ENCODE results near the gene MRRF. TPM values are rescaled to one million over a fixed set of nuclear protein-coding genes. Genes with fewer than 3 reads are reported as not detected.

MRRF gene
- total RNA-seq, 4 donors from 2014 or later, result 33.2 to 55.7 (median 47.2) TPM

- TF ChIP-seq POLR2A (IDR thresholded peaks at IDR 0.05) (no peak), CTCF (IDR thresholded peaks at IDR 0.05 in 4 of 5, conservative IDR thresholded peaks at IDR 0.05 in 1 of 5) (no peak)
- in situ Hi-C loops (cut with MboI; ENCODE audit: low sequenced_read_pairs in 4 of 4) (no loop called here), intact Hi-C loops (cut with DNase I; ENCODE audit: low total_unique reads) (no loop called here)
- ATAC-seq, result peak in 1 of 2 donors; percentile 23
- DNase-seq, result no peak
- Histone ChIP-seq H3K9me3 (no peaks in the 10 kb centered on the region), H3K27me3 (peaks cover 55 to 66% (median 56%) of the 10 kb centered on the region in 3 donors), H3K4me1 (peaks cover 0 to 19% of the 10 kb centered on the region in 2 donors), H3K4me3 (peak overlapping the region; percentile 40 to 57 (median 50)), H3K36me3 (no peaks in the 10 kb centered on the region), H3K27ac (no peak overlapping the region)
Observed at GRCh38 chr9:122228191-122228567, 36.5 kb upstream of the MRRF start.

GRCh38 chr9:122228568-122229484 lies 35.9 kb upstream of the MRRF start, which contains the start of gene LHX6:
Gene LHX6, minus strand, starts transcription at chr9:122228957. Its CDS starts 217 bp downstream, at chr9:122228740.
- Histone ChIP-seq H3K27me3 (peaks cover 55 to 66% (median 56%) of the 10 kb centered on the region in 3 donors), H3K4me3 (peak within 1 kb of the TSS; percentile 40 to 57 (median 50)), H3K9me3 (no peaks in the 10 kb centered on the region), H3K36me3 (no peaks in the 10 kb centered on the region), H3K27ac (no peak within 1 kb of the TSS), H3K4me1 (peaks cover 0 to 19% of the 10 kb centered on the region in 2 donors)
- intact Hi-C loops (cut with DNase I; ENCODE audit: low total_unique reads) (no loop called here), in situ Hi-C loops (cut with MboI; ENCODE audit: low sequenced_read_pairs in 4 of 4) (no loop called here)
- ATAC-seq (peak in 1 of 2 donors; percentile 18), DNase-seq (no peak)
- TF ChIP-seq CTCF (IDR thresholded peaks at IDR 0.05 in 4 of 5, conservative IDR thresholded peaks at IDR 0.05 in 1 of 5), result no peak
- TF ChIP-seq POLR2A (IDR thresholded peaks at IDR 0.05), result no peak

GRCh38 chr9:122229485-122229837 lies 35.2 kb upstream of the MRRF start:
- H3K27me3 ChIP-seq, result peaks cover 55 to 63% (median 56%) of the 10 kb centered on the region in 3 donors
- no peak overlapping the region for H3K4me3 ChIP-seq
- H3K27ac ChIP-seq, result no peak overlapping the region
- H3K36me3 ChIP-seq, result no peaks in the 10 kb centered on the region
- H3K4me1 ChIP-seq, result peaks cover 0 to 19% of the 10 kb centered on the region in 2 donors
- in situ Hi-C loops (cut with MboI; ENCODE audit: low sequenced_read_pairs in 4 of 4), result no loop called here
- ATAC-seq, result no peak
- intact Hi-C loops (cut with DNase I; ENCODE audit: low total_unique reads), result no loop called here
- no peaks in the 10 kb centered on the region for H3K9me3 ChIP-seq
- DNase-seq, result no peak
- TF ChIP-seq CTCF (IDR thresholded peaks at IDR 0.05 in 4 of 5, conservative IDR thresholded peaks at IDR 0.05 in 1 of 5) (no peak), POLR2A (IDR thresholded peaks at IDR 0.05) (no peak)

- no peak overlapping the region for H3K4me3 ChIP-seq
- TF ChIP-seq CTCF (IDR thresholded peaks at IDR 0.05 in 4 of 5, conservative IDR thresholded peaks at IDR 0.05 in 1 of 5) (no peak), POLR2A (IDR thresholded peaks at IDR 0.05) (no peak)
- ATAC-seq (no peak), DNase-seq (no peak)
- H3K36me3 ChIP-seq, result no peaks in the 10 kb centered on the region
- peaks cover 26 to 30% (median 27%) of the 10 kb centered on the region in 3 donors for H3K27me3 ChIP-seq
- in situ Hi-C loops (cut with MboI; ENCODE audit: low sequenced_read_pairs in 4 of 4) (no loop called here), intact Hi-C loops (cut with DNase I; ENCODE audit: low total_unique reads) (no loop called here)
- peaks cover 0 to 9% of the 10 kb centered on the region in 2 donors for H3K4me1 ChIP-seq
- no peaks in the 10 kb centered on the region for H3K9me3 ChIP-seq
- no peak overlapping the region for H3K27ac ChIP-seq
Observed at GRCh38 chr9:122232796-122233306, 31.8 kb upstream of the MRRF start.
